MCF 10A (cell line): ENCODE measurements around the gene NTRK2. TPM values are rescaled to one million over a fixed set of nuclear protein-coding genes. Genes with fewer than 3 reads are reported as not detected.

Source experiments
- BruUV-seq: library from RNA; stranded (reverse); fragments of 400-500 nt; replicated peaks from 2 replicates; lab custom pipeline; 2021; lab: Mats Ljungman, UMichigan
- CTCF ChIA-PET: fragments of 300-600 bp; sonication (Branson Sonifier 250); formaldehyde crosslinking; extraction: SDS; loops from one replicate; lab custom pipeline; 2021; ENCODE audit warnings: antibody characterized with exemption, inconsistent platforms; lab: Yijun Ruan, JAX
- POLR2A ChIA-PET: fragments of 300-600, 350-650 bp; sonication (Branson Sonifier 250); formaldehyde crosslinking; extraction: SDS; loops from one replicate; lab custom pipeline; 2020; ENCODE audit warnings: antibody characterized with exemption, inconsistent platforms; lab: Yijun Ruan, JAX
- DNase-seq: peaks from one replicate; pipeline ENCODE4 v3.0.0-alpha.2; 2018; ENCODE audit not compliant: unreplicated experiment
- H3K27ac Mint-ChIP-seq: one replicate; pipeline ENCODE4 v1.8.0; 2022; ENCODE audit warnings: mild to moderate bottlenecking, low read depth, mixed read lengths; ENCODE audit not compliant: unreplicated experiment
- H3K27me3 Mint-ChIP-seq: one replicate; pipeline ENCODE4 v1.8.0; 2022; ENCODE audit warnings: mixed read lengths; ENCODE audit not compliant: insufficient read depth, unreplicated experiment
- H3K36me3 Mint-ChIP-seq: one replicate; pipeline ENCODE4 v1.8.0; 2022; ENCODE audit warnings: mild to moderate bottlenecking, moderate library complexity, mixed read lengths; ENCODE audit not compliant: insufficient read depth, unreplicated experiment
- H3K4me1 Mint-ChIP-seq: one replicate; pipeline ENCODE4 v1.8.0; 2022; ENCODE audit warnings: mixed read lengths; ENCODE audit not compliant: insufficient read depth, unreplicated experiment
- H3K4me3 Mint-ChIP-seq: one replicate; pipeline ENCODE4 v1.8.0; 2022; ENCODE audit warnings: mild to moderate bottlenecking, moderate library complexity, mixed read lengths; ENCODE audit not compliant: unreplicated experiment
- H3K9me3 Mint-ChIP-seq: one replicate; pipeline ENCODE4 v1.8.0; 2022; ENCODE audit warnings: mixed read lengths; ENCODE audit not compliant: unreplicated experiment
- intact Hi-C: fragments of 100-400 bp; cut with micrococcal nuclease; formaldehyde crosslinking; loops from 2 replicates; pipeline ENCODE4 v1.14.1; 2022
- total RNA-seq: library from RNA; stranded (reverse); gene quantifications from 2 replicates; pipeline ENCODE4 v1.2.3, GENCODE V29; 2022
- TF ChIP-seq, protein P1 (sequence below): fragments of 200-600 bp; IDR thresholded peaks from one replicate; pipeline ENCODE4 v1.8.0; 2022; ENCODE audit warnings: antibody characterized with exemption, mild to moderate bottlenecking; ENCODE audit not compliant: unreplicated experiment

The NTRK2 gene
- total RNA-seq, 1 experiment from 2014 or later: not detected

DNA sequence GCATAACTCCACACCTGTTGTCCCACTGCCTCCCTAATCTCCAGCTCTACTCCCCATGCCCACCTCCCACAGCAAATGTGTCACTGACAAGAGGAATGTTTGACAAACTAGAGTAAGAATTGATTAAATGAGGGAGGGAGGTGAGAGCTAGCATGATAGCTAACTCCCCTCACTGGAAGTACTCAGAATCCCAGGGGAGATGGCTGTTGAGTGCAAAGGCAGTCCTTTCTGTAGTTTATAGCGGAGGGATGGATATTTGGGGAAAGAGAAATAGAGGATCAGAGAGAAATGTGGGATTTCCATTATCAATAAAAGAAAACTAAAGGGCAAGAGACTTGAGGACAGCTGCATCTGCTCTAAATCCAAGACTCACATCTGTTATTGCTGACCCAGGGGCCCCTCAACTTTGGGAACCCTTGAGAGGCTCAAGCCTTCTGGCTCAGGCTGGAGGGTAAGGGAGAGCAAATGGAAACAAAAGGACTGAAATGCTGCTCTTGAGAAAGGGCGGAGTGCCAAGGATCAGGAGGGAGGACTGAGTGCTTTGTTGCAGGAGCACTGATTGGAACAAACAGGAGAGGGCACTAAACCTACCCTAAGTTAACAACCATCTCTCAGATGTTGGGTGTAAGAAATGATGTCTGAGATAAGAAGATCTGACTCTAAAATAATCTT is 372.1 kb downstream of the NTRK2 start:
- intact Hi-C loops: no loop called here
- H3K4me1 Mint-ChIP-seq: no peaks in the 10 kb centered on the region
- H3K9me3 Mint-ChIP-seq: no peaks in the 10 kb centered on the region
- ChIA-PET CTCF (no interaction called here), POLR2A (no interaction called here)
- no peaks in the 10 kb centered on the region for H3K27me3 Mint-ChIP-seq
- no TSS peak for BruUV-seq
- DNase-seq: peak; percentile 3
- TF ChIP-seq, protein P1, sequence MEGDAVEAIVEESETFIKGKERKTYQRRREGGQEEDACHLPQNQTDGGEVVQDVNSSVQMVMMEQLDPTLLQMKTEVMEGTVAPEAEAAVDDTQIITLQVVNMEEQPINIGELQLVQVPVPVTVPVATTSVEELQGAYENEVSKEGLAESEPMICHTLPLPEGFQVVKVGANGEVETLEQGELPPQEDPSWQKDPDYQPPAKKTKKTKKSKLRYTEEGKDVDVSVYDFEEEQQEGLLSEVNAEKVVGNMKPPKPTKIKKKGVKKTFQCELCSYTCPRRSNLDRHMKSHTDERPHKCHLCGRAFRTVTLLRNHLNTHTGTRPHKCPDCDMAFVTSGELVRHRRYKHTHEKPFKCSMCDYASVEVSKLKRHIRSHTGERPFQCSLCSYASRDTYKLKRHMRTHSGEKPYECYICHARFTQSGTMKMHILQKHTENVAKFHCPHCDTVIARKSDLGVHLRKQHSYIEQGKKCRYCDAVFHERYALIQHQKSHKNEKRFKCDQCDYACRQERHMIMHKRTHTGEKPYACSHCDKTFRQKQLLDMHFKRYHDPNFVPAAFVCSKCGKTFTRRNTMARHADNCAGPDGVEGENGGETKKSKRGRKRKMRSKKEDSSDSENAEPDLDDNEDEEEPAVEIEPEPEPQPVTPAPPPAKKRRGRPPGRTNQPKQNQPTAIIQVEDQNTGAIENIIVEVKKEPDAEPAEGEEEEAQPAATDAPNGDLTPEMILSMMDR: no peak
- H3K36me3 Mint-ChIP-seq: no peaks in the 10 kb centered on the region
- no peak overlapping the region for H3K4me3 Mint-ChIP-seq
- H3K27ac Mint-ChIP-seq: no peak overlapping the region

DNA sequence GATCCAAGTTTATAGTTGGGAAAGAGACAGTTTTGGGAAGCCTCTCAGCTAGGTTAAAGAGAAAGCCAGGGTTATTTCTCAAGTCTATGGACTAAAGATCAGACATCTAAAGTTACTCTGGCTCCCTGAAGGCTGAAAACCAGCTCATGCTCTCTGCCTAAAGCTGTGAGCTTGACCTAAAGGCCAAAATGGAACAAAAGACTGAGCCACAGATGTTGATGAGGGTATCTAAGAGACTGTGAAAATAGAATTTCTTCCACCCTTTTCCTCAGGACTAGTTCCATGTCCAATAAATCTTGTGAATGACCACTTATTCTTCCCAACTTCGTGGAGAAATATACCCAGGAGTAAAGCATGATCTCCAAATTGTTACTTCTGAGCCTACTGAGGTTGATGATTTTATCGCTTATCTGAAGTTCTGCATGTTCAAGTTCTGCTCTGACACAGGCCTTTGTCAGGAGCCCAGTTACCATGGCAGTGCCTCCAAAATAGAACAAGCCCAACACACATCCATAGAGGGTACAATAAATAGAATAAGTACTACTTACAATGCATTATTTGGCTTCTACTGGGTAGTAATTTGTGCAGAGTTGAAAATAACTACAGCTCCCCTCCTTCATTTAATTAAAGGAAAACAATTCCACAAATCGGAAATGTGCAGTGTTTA is 373.6 kb downstream of the NTRK2 start:
- ChIA-PET CTCF (interaction anchor here (0.6 kb wide), 1 partner anchor 646 kb away, joined by 3 read pairs; no protein-coding TSS in a partner anchor), POLR2A (interaction anchor here (0.9 kb wide), 1 partner anchor 47 kb away, joined by 3 read pairs; no protein-coding TSS in a partner anchor)
- DNase-seq: no peak
- no TSS peak for BruUV-seq
- Mint-ChIP-seq H3K27me3 (no peaks in the 10 kb centered on the region), H3K27ac (no peak overlapping the region), H3K36me3 (no peaks in the 10 kb centered on the region), H3K4me3 (no peak overlapping the region), H3K4me1 (no peaks in the 10 kb centered on the region), H3K9me3 (no peaks in the 10 kb centered on the region)
- intact Hi-C loops: no loop called here
- TF ChIP-seq, protein P1: no peak

DNA sequence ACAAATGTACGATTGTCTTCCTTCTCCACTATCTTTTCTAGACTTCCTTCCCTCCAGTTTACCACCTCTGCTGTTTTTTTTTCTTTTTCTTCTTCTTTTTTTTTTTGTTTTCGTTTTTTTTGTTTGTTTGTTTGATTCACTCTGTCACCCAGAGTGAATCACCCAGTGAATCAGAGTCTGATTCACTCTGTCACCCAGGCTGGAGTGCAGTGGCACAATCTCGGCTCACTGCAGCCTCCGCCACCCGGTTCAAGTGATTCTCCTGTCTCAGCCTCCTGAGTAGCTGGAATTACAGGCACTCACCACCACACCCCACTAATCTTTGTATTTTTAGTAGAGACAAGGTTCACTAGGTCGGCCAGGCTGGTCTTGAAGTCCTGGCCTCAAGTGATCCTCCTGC is 375.7 kb downstream of the NTRK2 start:
- H3K27ac Mint-ChIP-seq: no peak overlapping the region
- CTCF ChIA-PET: interaction anchor here (0.6 to 1.0 kb wide), 3 partner anchors 14 to 1425 kb away, joined by 3 read pairs; no protein-coding TSS in a partner anchor
- POLR2A ChIA-PET: no interaction called here
- no peak overlapping the region for H3K4me3 Mint-ChIP-seq
- no TSS peak for BruUV-seq
- H3K9me3 Mint-ChIP-seq: no peaks in the 10 kb centered on the region
- intact Hi-C loops: no loop called here
- H3K4me1 Mint-ChIP-seq: no peaks in the 10 kb centered on the region
- no peak for DNase-seq
- no peaks in the 10 kb centered on the region for H3K36me3 Mint-ChIP-seq
- no peaks in the 10 kb centered on the region for H3K27me3 Mint-ChIP-seq
- TF ChIP-seq, protein P1: no peak

- no peak overlapping the region for H3K4me3 Mint-ChIP-seq
- ChIA-PET CTCF (interaction anchor here (1.0 kb wide), 1 partner anchor 15 kb away, joined by 3 read pairs; no protein-coding TSS in a partner anchor), POLR2A (no interaction called here)
- TF ChIP-seq, protein P1: no peak
- no peaks in the 10 kb centered on the region for H3K4me1 Mint-ChIP-seq
- no peaks in the 10 kb centered on the region for H3K36me3 Mint-ChIP-seq
- no peak for DNase-seq
- no peak overlapping the region for H3K27ac Mint-ChIP-seq
- no peaks in the 10 kb centered on the region for H3K9me3 Mint-ChIP-seq
- no peaks in the 10 kb centered on the region for H3K27me3 Mint-ChIP-seq
- no TSS peak for BruUV-seq
- intact Hi-C loops: no loop called here
These were observed 376.9 kb downstream of the NTRK2 start for GRCh38 chr9:85046475-85046874.
